Naive thymus-derived CD4-positive, alpha-beta T cell (primary cell): ENCODE results near the gene ZNF541. TPM values are rescaled to one million over a fixed set of nuclear protein-coding genes. Genes with fewer than 3 reads are reported as not detected.
A peak's percentile ranks its signal among the peaks of the same experiment; 100 is the strongest.

ENCODE experiments used
- ATAC-seq: fragments of 150-1000 bp; cut with Tn5 transposase; 2 replicates; pipeline ENCODE4 v1.10.0; 2021; ENCODE audit warnings: mild to moderate bottlenecking, moderate library complexity
- CTCF ChIA-PET: fragments of 350-600 bp; sonication (Branson Sonifier 250); formaldehyde crosslinking; loops from one replicate; lab custom pipeline; 2021; ENCODE audit warnings: antibody characterized with exemption; lab: Charles Lee
- POLR2A ChIA-PET: fragments of 350-600 bp; sonication (Branson Sonifier 250); formaldehyde crosslinking; loops from one replicate; lab custom pipeline; 2021; ENCODE audit warnings: antibody characterized with exemption, inconsistent platforms; lab: Charles Lee
- DNase-seq, 9 donors: peaks; one replicate each; pipeline versions ENCODE4 v3.0.0 to v3.0.0-alpha.2; 2020 to 2022; ENCODE audit warnings: mixed read lengths in 1 of 9
- H3K27ac ChIP-seq: one replicate; pipeline ENCODE4 v1.7.0; 2013; ENCODE audit warnings: mild to moderate bottlenecking, low read depth, low read length, moderate library complexity
- H3K27me3 ChIP-seq, 2 donors: one replicate each; pipeline ENCODE4 v1.7.0; 2013; ENCODE audit warnings: low read length in 2 of 2, mild to moderate bottlenecking in 2 of 2, moderate library complexity in 2 of 2; ENCODE audit not compliant: control insufficient read depth in 2 of 2, insufficient read depth in 2 of 2
- H3K36me3 ChIP-seq, 3 experiments: 1 replicate in 2 of 3; 2 replicates in 1 of 3; pipeline ENCODE4 v1.7.0; 2013; ENCODE audit warnings: low read length in 3 of 3, mild to moderate bottlenecking in 3 of 3, moderate library complexity in 1 of 3; ENCODE audit not compliant: insufficient read depth in 3 of 3, control insufficient read depth in 2 of 3
- H3K4me1 ChIP-seq, 2 donors: one replicate each; pipeline ENCODE4 v1.7.0; 2013; ENCODE audit warnings: low read length in 2 of 2, mild to moderate bottlenecking in 2 of 2, moderate library complexity in 1 of 2; ENCODE audit not compliant: control insufficient read depth in 2 of 2, insufficient read depth in 2 of 2
- H3K4me3 ChIP-seq: 2 replicates; pipeline ENCODE4 v1.7.0; 2013; ENCODE audit warnings: mild to moderate bottlenecking, low read length
- H3K9me3 ChIP-seq, 3 experiments: 1 replicate in 2 of 3; 2 replicates in 1 of 3; pipeline ENCODE4 v1.7.0; 2013; ENCODE audit warnings: low read length in 3 of 3; ENCODE audit not compliant: control insufficient read depth in 2 of 3
- H3K27ac Mint-ChIP-seq, 9 donors: one replicate each; pipeline ENCODE4 v1.8.0; 2020 to 2022; ENCODE audit warnings: mixed read lengths in 9 of 9, mild to moderate bottlenecking in 8 of 9, moderate library complexity in 5 of 9, inconsistent platforms in 2 of 9
- H3K27me3 Mint-ChIP-seq, 5 donors: one replicate each; pipeline ENCODE4 v1.8.0; 2021 to 2022; ENCODE audit warnings: mixed read lengths in 5 of 5, mild to moderate bottlenecking in 1 of 5
- H3K36me3 Mint-ChIP-seq, 5 donors: one replicate each; pipeline ENCODE4 v1.8.0; 2020 to 2022; ENCODE audit warnings: mixed read lengths in 5 of 5, mild to moderate bottlenecking in 3 of 5, inconsistent platforms in 1 of 5
- H3K4me1 Mint-ChIP-seq, 7 donors: one replicate each; pipeline ENCODE4 v1.8.0; 2020 to 2022; ENCODE audit warnings: mixed read lengths in 7 of 7, mild to moderate bottlenecking in 3 of 7, inconsistent platforms in 1 of 7
- H3K4me3 Mint-ChIP-seq, 10 donors: one replicate each; pipeline ENCODE4 v1.8.0; 2020 to 2022; ENCODE audit warnings: mild to moderate bottlenecking in 10 of 10, mixed read lengths in 10 of 10, moderate library complexity in 6 of 10, inconsistent platforms in 2 of 10
- H3K9me3 Mint-ChIP-seq, 11 donors: one replicate each; pipeline ENCODE4 v1.8.0; 2020 to 2022; ENCODE audit warnings: mixed read lengths in 11 of 11, mild to moderate bottlenecking in 4 of 11, inconsistent platforms in 1 of 11, moderate library complexity in 1 of 11
- intact Hi-C, 2 donors: fragments of 100-400 bp; cut with micrococcal nuclease; formaldehyde crosslinking; loops; one replicate each; pipeline ENCODE4 v1.15.1; 2023
- polyA plus RNA-seq, 2 donors: library from polyadenylated mRNA; unstranded; fragments of 300-500 nt; fragmentation: Illumina TruSeq; gene quantifications; one replicate each; pipeline ENCODE4 v1.2.3, GENCODE V29; 2021
- total RNA-seq, 6 experiments: library from RNA in 5 of 6; stranded (reverse) in 5 of 6; gene quantifications; 1 replicate in 5 of 6; 2 replicates in 1 of 6; pipeline ENCODE4 v1.2.3 and lab custom pipeline; 2021 to 2026

The ZNF541 gene
- total and polyA plus RNA-seq, 7 experiments from 2014 or later, result 0.36 to 1.5 (median 0.93) TPM; not detected in 1

DNA sequence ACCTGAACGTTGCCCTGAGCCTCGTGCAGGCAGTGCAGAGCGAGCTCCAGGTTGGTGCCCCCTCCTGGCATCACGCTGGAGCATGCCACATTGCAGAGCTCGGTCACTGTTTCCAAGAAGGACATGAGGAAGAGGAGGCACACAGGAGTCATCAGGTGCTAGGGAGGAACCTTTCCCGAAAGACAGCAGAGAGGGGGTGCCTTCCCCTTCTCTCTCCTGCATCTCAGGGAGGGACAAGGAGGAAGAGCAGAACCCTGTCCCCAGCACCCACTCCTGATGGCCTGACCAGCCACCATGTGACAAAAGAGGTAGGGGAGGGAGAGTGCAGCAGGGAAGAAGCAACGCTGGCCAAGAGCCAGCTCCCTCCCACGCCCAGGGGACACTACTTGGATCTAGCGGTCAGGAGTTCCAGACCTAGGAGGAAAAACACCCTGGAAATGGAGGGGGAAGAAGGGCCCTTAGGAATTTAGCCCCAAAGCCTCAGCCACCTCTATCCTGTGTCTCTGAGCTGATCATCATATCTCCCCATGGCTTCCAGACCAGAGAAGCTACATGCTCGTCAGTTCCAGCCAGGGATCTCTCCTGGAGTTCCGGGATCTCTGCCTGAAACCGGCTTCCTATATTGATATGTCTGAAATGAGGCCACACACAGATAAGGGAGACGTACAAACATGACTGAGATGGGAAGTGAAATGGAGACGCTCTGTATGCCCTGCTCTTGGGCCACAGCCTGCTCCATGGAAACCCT, 41.1 kb downstream of the ZNF541 start:
- Histone ChIP-seq H3K4me3 (no peak overlapping the region), H3K27me3 (no peaks in the 10 kb centered on the region), H3K36me3 (no peaks in the 10 kb centered on the region), H3K27ac (no peak overlapping the region), H3K4me1 (no peaks in the 10 kb centered on the region), H3K9me3 (no peaks in the 10 kb centered on the region)
- intact Hi-C loops, result no loop called here
- ATAC-seq, result no peak
- ChIA-PET POLR2A (no interaction called here), CTCF (interaction anchor here (0.8 kb wide), 1 partner anchor 95 kb away, joined by 4 read pairs; no protein-coding TSS in a partner anchor)
- Mint-ChIP-seq H3K36me3 (no peaks in the 10 kb centered on the region), H3K4me1 (no peaks in the 10 kb centered on the region), H3K9me3 (peaks cover 0 to 3% (median 0%) of the 10 kb centered on the region in 11 donors), H3K27me3 (no peaks in the 10 kb centered on the region), H3K27ac (no peak overlapping the region), H3K4me3 (no peak overlapping the region)
- no peak for DNase-seq

DNA sequence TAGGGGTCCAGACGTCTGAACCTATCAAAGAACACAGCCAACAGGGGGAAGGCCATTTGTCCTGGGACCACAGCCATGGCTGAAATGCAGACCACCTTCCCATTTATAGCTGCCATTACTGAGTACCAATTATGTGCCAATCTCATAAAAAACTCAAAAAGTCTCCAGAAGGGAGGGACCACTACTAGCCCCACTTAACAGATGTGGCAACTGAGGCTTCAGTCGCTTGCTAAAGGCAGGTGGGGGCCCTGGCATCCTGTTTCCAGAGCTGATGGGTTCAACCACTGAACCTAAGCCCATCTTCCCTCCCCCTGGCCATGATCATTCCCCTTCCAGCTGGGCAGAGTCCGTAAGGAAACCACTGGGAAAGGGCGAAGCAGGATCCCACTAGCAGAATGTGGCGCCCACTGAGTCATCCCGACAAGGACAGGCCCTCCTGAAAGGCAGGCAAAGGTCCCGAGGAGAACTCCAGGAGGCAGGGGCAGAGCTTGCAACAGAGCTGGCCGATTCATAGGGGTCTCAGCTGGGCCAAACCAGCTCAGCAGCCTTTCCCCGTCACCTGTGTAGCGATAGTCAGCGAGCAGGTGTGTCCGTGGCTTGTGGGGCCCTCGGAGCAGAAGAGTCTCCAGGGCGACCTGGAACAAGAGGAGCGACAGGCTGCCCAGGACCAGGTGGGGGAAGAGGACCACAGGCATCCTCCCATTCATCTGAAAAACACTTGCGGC, 43.8 kb downstream of the ZNF541 start:
- H3K27ac Mint-ChIP-seq, result no peak overlapping the region
- no peaks in the 10 kb centered on the region for H3K36me3 Mint-ChIP-seq
- no peaks in the 10 kb centered on the region for H3K27me3 Mint-ChIP-seq
- ATAC-seq (no peak), DNase-seq (no peak)
- Histone ChIP-seq H3K36me3 (no peaks in the 10 kb centered on the region), H3K27ac (no peak overlapping the region), H3K9me3 (no peaks in the 10 kb centered on the region), H3K4me1 (no peaks in the 10 kb centered on the region), H3K27me3 (no peaks in the 10 kb centered on the region), H3K4me3 (no peak overlapping the region)
- ChIA-PET CTCF (interaction anchor here (1.0 kb wide), 1 partner anchor 17 kb away, joined by 3 read pairs; no protein-coding TSS in a partner anchor), POLR2A (interaction anchor here (0.7 kb wide), 1 partner anchor 54 kb away, joined by 4 read pairs; no protein-coding TSS in a partner anchor)
- H3K9me3 Mint-ChIP-seq, result no peaks in the 10 kb centered on the region
- intact Hi-C loops, result no loop called here
- no peak overlapping the region for H3K4me3 Mint-ChIP-seq
- no peaks in the 10 kb centered on the region for H3K4me1 Mint-ChIP-seq

DNA sequence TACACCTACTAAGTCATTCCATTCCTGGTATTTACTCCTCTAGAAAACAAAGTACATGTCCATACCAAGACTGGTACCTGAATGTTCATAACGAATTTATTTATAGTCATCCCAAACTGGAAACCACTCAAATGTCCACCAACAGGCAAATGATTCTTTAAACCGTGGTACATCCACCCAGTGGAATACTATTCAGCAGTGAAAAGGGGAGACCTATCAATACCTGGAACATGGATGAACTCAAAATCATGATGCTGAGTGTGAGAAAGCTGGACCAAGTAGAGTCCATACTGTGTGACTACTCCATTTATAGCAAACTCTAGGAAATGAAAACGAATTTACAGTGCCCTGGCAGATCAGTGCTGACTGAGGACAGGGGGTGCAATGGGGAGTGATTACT, 46.1 kb downstream of the ZNF541 start:
- H3K27ac Mint-ChIP-seq, result no peak overlapping the region

DNA sequence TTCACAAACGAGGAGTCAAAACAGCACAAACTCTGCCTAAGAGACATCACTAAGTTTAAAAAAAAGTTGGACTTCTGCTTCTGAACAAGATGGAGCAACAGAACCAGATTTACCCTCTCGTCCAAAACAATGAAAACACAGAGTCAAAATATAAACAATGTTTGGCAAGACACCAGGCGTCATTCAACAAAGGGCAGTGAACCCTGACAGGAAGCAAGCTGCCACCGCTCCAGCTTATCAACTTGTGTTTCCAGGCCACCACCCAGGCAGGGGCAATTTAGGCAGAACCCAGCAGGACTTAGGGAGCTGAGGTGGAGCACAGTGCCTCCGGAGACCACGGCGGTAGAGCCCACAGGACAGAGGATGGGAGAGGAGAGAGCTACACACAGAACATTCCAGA, 49.5 kb downstream of the ZNF541 start:
- intact Hi-C loops, result no loop called here
- Histone ChIP-seq H3K27me3 (no peaks in the 10 kb centered on the region), H3K4me1 (peaks cover 7 to 13% of the 10 kb centered on the region in 2 donors), H3K36me3 (no peaks in the 10 kb centered on the region), H3K9me3 (no peaks in the 10 kb centered on the region), H3K27ac (no peak overlapping the region), H3K4me3 (no peak overlapping the region)
- CTCF ChIA-PET, result interaction anchor here (0.6 kb wide), 1 partner anchor 96 kb away, joined by 6 read pairs; no protein-coding TSS in a partner anchor
- Mint-ChIP-seq H3K4me1 (peaks cover 8 to 28% (median 23%) of the 10 kb centered on the region in 7 donors), H3K9me3 (no peaks in the 10 kb centered on the region), H3K27me3 (peaks cover 0 to 12% (median 6%) of the 10 kb centered on the region in 5 donors), H3K4me3 (no peak overlapping the region), H3K27ac (peak overlapping the region in 1 of 9 donors; percentile 49), H3K36me3 (no peaks in the 10 kb centered on the region)
- ATAC-seq (no peak), DNase-seq (no peak)
- POLR2A ChIA-PET, result interaction anchor here (1.1 to 1.4 kb wide), 2 partner anchors 57 to 87 kb away, joined by 4 to 8 read pairs; no protein-coding TSS in a partner anchor

More for the DNA sequence above, 46.1 kb downstream of the ZNF541 start:
- peaks cover 3 to 6% (median 6%) of the 10 kb centered on the region in 7 donors for H3K4me1 Mint-ChIP-seq
- Histone ChIP-seq H3K27me3 (no peaks in the 10 kb centered on the region), H3K4me1 (peaks cover 5 to 7% of the 10 kb centered on the region in 2 donors), H3K36me3 (no peaks in the 10 kb centered on the region), H3K4me3 (no peak overlapping the region), H3K27ac (no peak overlapping the region), H3K9me3 (no peaks in the 10 kb centered on the region)
- no peaks in the 10 kb centered on the region for H3K9me3 Mint-ChIP-seq
- ATAC-seq, result no peak
- H3K36me3 Mint-ChIP-seq, result no peaks in the 10 kb centered on the region
- ChIA-PET CTCF (no interaction called here), POLR2A (no interaction called here)
- DNase-seq, result no peak
- intact Hi-C loops, result no loop called here
- H3K27me3 Mint-ChIP-seq, result peaks cover 0 to 10% (median 5%) of the 10 kb centered on the region in 5 donors
- H3K4me3 Mint-ChIP-seq, result no peak overlapping the region

Other genes with a start within 250 kb of the ZNF541 start
- 10 to 100 TPM in 1 of 5 experiments, 1 to 10 TPM in 1, under 1 TPM in 3; 0.14 to 16.8 (median 0.34) TPM for gene C5AR2, start 241.0 kb downstream of the ZNF541 start, total RNA-seq
- not detected for gene C5AR2, start 241.0 kb downstream of the ZNF541 start, polyA plus RNA-seq
- gene DHX34, start 223.8 kb downstream of the ZNF541 start, total RNA-seq, result 10 to 100 TPM; 15.6 to 31.6 (median 29.5) TPM
- gene DHX34, start 223.8 kb downstream of the ZNF541 start, polyA plus RNA-seq, result 10 to 100 TPM in 1 of 2 donors, 1 to 10 TPM in 1; 3.7 to 14.2 TPM
- gene MEIS3, start 153.6 kb downstream of the ZNF541 start, total RNA-seq, result under 1 TPM in 1 of 5 experiments, not detected in 4; 0.17 TPM
- not detected for gene MEIS3, start 153.6 kb downstream of the ZNF541 start, polyA plus RNA-seq
- gene SLC8A2, start 101.3 kb downstream of the ZNF541 start, total RNA-seq, result under 1 TPM in 3 of 5 experiments, not detected in 2; 0.05 to 0.19 (median 0.19) TPM
- gene SLC8A2, start 101.3 kb downstream of the ZNF541 start, polyA plus RNA-seq, result not detected
- gene KPTN, start 88.9 kb downstream of the ZNF541 start, total RNA-seq, result 1 to 10 TPM; 5.1 to 9.2 (median 6.7) TPM
- 1 to 10 TPM; 4.4 to 8.1 TPM for gene KPTN, start 88.9 kb downstream of the ZNF541 start, polyA plus RNA-seq
- 100 to 1,000 TPM in 3 of 5 experiments, 10 to 100 TPM in 2; 86.2 to 136 (median 107) TPM for gene NAPA, start 58.1 kb downstream of the ZNF541 start, total RNA-seq
- gene NAPA, start 58.1 kb downstream of the ZNF541 start, polyA plus RNA-seq, result 100 to 1,000 TPM in 1 of 2 donors, 10 to 100 TPM in 1; 89.9 to 118 TPM
- gene BICRA, start 36.0 kb upstream of the ZNF541 start, total RNA-seq, result 10 to 100 TPM; 18.6 to 36.6 (median 33.5) TPM
- 1 to 10 TPM in 1 of 2 donors, under 1 TPM in 1; 0.95 to 1.4 TPM for gene BICRA, start 36.0 kb upstream of the ZNF541 start, polyA plus RNA-seq
- gene EHD2, start 140.3 kb upstream of the ZNF541 start, total RNA-seq, result under 1 TPM in 3 of 5 experiments, not detected in 2; 0.15 to 0.37 (median 0.19) TPM
- not detected for gene EHD2, start 140.3 kb upstream of the ZNF541 start, polyA plus RNA-seq
- 1,000 to 10,000 TPM in 2 of 5 experiments, 100 to 1,000 TPM in 3; 316 to 1,143 (median 992) TPM for gene NOP53, start 172.4 kb upstream of the ZNF541 start, total RNA-seq
- gene NOP53, start 172.4 kb upstream of the ZNF541 start, polyA plus RNA-seq, result 100 to 1,000 TPM; 362 to 426 TPM
- gene SELENOW, start 205.6 kb upstream of the ZNF541 start, total RNA-seq, result 100 to 1,000 TPM in 3 of 5 experiments, 10 to 100 TPM in 2; 67.5 to 116 (median 101) TPM
- 100 to 1,000 TPM; 340 to 400 TPM for gene SELENOW, start 205.6 kb upstream of the ZNF541 start, polyA plus RNA-seq
- gene TPRX1, start 231.4 kb upstream of the ZNF541 start, total RNA-seq, result not detected
- not detected for gene TPRX1, start 231.4 kb upstream of the ZNF541 start, polyA plus RNA-seq
- not detected for gene CRX, start 248.8 kb upstream of the ZNF541 start, total RNA-seq
- not detected for gene CRX, start 248.8 kb upstream of the ZNF541 start, polyA plus RNA-seq